GM12878 (cell line): ENCODE results near the gene JAGN1. TPM values are rescaled to one million over a fixed set of nuclear protein-coding genes. Genes with fewer than 3 reads are reported as not detected.

ENCODE experiments used
- BRCA1 ChIP-seq: IDR thresholded peaks from 2 replicates; pipeline ENCODE4 v1.6.1; 2011; ENCODE audit warnings: low read depth, low read length, improper control_type of control experiment
- CBFB ChIP-seq: IDR thresholded peaks from 2 replicates; pipeline ENCODE4 v1.6.1; 2016; ENCODE audit warnings: antibody characterized with exemption, low read depth
- CBX3 ChIP-seq: fragments of 200-600 bp; sonication (generic); IDR thresholded peaks from 2 replicates; pipeline ENCODE4 v1.6.1; 2016; ENCODE audit warnings: low read depth, borderline replicate concordance
- CREM ChIP-seq: IDR thresholded peaks from 2 replicates; pipeline ENCODE4 v1.6.1; 2014; ENCODE audit warnings: antibody characterized with exemption, low read depth
- EED ChIP-seq: sonication (generic); IDR thresholded peaks from 2 replicates; pipeline ENCODE4 v1.6.1; 2016; ENCODE audit warnings: antibody characterized with exemption, low read depth
- FOXK2 ChIP-seq: fragments of 450-650 bp; IDR thresholded peaks from 2 replicates; pipeline ENCODE4 v1.6.1; 2017; ENCODE audit warnings: mild to moderate bottlenecking, moderate library complexity
- IKZF1 ChIP-seq: fragments of 450-650 bp; conservative IDR thresholded peaks from 2 replicates; pipeline ENCODE4 v1.6.1; 2017; ENCODE audit warnings: antibody characterized with exemption, mild to moderate bottlenecking
- IRF5 ChIP-seq: fragments of 450-650 bp; IDR thresholded peaks from 2 replicates; pipeline ENCODE4 v1.6.1; 2017; ENCODE audit warnings: borderline replicate concordance
- LARP7 ChIP-seq: fragments of 450-650 bp; IDR thresholded peaks from 2 replicates; pipeline ENCODE4 v1.6.1; 2017; ENCODE audit warnings: mild to moderate bottlenecking
- NFXL1 ChIP-seq: fragments of 450-650 bp; IDR thresholded peaks from 2 replicates; pipeline ENCODE4 v1.6.1; 2017; ENCODE audit warnings: antibody characterized with exemption, mild to moderate bottlenecking, borderline replicate concordance
- PAX5 ChIP-seq: IDR thresholded peaks from 2 replicates; pipeline ENCODE4 v1.6.1; 2011; ENCODE audit warnings: low read depth, low read length, borderline replicate concordance
- PKNOX1 ChIP-seq: fragments of 450-650 bp; IDR thresholded peaks from 2 replicates; pipeline ENCODE4 v1.6.1; 2016; ENCODE audit warnings: mild to moderate bottlenecking
- RAD51 ChIP-seq: fragments of 450-650 bp; IDR thresholded peaks from 2 replicates; pipeline ENCODE4 v1.6.1; 2016; ENCODE audit warnings: moderate library complexity, mild to moderate bottlenecking, inconsistent platforms
- RUNX3 ChIP-seq: IDR thresholded peaks from 2 replicates; pipeline ENCODE4 v1.6.1; 2012; ENCODE audit warnings: low read length, inconsistent platforms
- SP1 ChIP-seq: IDR thresholded peaks from one replicate; pipeline ENCODE4 v1.6.1; 2011; ENCODE audit warnings: low read depth, low read length
- YY1 ChIP-seq: IDR thresholded peaks from 2 replicates; pipeline ENCODE4 v1.6.1; 2011; ENCODE audit warnings: low read depth, mild to moderate bottlenecking, low read length
- ZNF592 ChIP-seq: fragments of 450-650 bp; IDR thresholded peaks from 2 replicates; pipeline ENCODE4 v1.6.1; 2017; ENCODE audit warnings: mild to moderate bottlenecking, moderate library complexity
- polyA plus RNA-seq, 11 experiments: library from polyadenylated mRNA; depleted of rRNA in 4 of 11; unstranded in 6 of 11; stranded (reverse) in 5 of 11; fragments of >200 nt; fragmentation: Nextera tagmentation in 4 of 11; fragmentation: Illumina TruSeq in 1 of 11; extraction: Ambion mirVana in 4 of 11; extraction: Trizol in 1 of 11; gene quantifications; 1 replicate in 1 of 11; 2 replicates in 10 of 11; pipeline versions ENCODE4 v1.2.1 to v1.2.3, GENCODE V29; 2011 to 2016; ENCODE audit warnings: inconsistent platforms in 2 of 11, missing spikeins in 2 of 11, low read depth in 1 of 11
- total RNA-seq, 4 experiments: library from RNA; depleted of rRNA in 3 of 4; stranded (reverse); fragments of >200 nt in 3 of 4; fragmentation: Illumina TruSeq in 1 of 4; extraction: Trizol in 1 of 4; gene quantifications; 2 replicates each; pipeline versions ENCODE4 v1.2.1 to v1.2.3, GENCODE V29; 2013 to 2021
- TF ChIP-seq, protein P1 (sequence below): fragments of 450-650 bp; formaldehyde crosslinking; IDR thresholded peaks from 2 replicates; pipeline ENCODE4 v1.4.0; 2022; ENCODE audit warnings: mild to moderate bottlenecking, moderate library complexity
- TF ChIP-seq, protein P2 (sequence below): fragments of 450-650 bp; IDR thresholded peaks from 2 replicates; pipeline ENCODE4 v1.6.1; 2017; ENCODE audit warnings: low read depth, mild to moderate bottlenecking, moderate library complexity

JAGN1 gene
- total and polyA plus RNA-seq, 10 of the 15 experiments (the other 5 are each of a cell fraction or from before 2014, with no cell fraction given) = 23.3 to 56.0 (median 35.4) TPM

- TF ChIP-seq IKZF1 (peak; percentile 48), EED (no peak), ZNF592 (no peak), PKNOX1 (peak; percentile 15; the same call in 1 of the 2 replicates), YY1 (peak; percentile 62; the same call in 1 of the 2 replicates), CBX3 (no peak), FOXK2 (no peak), PAX5 (no peak), SP1 (no peak), LARP7 (no peak), CBFB (no peak), BRCA1 (no peak), NFXL1 (no peak), RAD51 (no peak), RUNX3 (no peak), IRF5 (no peak), CREM (no peak)
- TF ChIP-seq, protein P1, sequence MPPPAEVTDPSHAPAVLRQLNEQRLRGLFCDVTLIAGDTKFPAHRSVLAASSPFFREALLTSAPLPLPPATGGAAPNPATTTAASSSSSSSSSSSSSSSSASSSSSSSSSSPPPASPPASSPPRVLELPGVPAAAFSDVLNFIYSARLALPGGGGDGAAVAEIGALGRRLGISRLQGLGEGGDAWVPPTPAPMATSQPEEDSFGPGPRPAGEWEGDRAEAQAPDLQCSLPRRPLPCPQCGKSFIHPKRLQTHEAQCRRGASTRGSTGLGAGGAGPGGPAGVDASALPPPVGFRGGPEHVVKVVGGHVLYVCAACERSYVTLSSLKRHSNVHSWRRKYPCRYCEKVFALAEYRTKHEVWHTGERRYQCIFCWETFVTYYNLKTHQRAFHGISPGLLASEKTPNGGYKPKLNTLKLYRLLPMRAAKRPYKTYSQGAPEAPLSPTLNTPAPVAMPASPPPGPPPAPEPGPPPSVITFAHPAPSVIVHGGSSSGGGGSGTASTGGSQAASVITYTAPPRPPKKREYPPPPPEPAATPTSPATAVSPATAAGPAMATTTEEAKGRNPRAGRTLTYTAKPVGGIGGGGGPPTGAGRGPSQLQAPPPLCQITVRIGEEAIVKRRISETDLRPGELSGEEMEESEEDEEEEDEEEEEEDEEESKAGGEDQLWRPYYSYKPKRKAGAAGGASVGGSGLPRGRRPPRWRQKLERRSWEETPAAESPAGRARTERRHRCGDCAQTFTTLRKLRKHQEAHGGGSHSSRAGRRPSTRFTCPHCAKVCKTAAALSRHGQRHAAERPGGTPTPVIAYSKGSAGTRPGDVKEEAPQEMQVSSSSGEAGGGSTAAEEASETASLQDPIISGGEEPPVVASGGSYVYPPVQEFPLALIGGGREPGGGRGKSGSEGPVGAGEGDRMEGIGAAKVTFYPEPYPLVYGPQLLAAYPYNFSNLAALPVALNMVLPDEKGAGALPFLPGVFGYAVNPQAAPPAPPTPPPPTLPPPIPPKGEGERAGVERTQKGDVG = no peak
- TF ChIP-seq, protein P2, sequence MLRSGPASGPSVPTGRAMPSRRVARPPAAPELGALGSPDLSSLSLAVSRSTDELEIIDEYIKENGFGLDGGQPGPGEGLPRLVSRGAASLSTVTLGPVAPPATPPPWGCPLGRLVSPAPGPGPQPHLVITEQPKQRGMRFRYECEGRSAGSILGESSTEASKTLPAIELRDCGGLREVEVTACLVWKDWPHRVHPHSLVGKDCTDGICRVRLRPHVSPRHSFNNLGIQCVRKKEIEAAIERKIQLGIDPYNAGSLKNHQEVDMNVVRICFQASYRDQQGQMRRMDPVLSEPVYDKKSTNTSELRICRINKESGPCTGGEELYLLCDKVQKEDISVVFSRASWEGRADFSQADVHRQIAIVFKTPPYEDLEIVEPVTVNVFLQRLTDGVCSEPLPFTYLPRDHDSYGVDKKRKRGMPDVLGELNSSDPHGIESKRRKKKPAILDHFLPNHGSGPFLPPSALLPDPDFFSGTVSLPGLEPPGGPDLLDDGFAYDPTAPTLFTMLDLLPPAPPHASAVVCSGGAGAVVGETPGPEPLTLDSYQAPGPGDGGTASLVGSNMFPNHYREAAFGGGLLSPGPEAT = peak; percentile 22; the same call in 1 of the 2 replicates
Measured at GRCh38 chr3:9897408-9898372, 7.3 kb downstream of the JAGN1 start (continued).
